Muscle layer of colon (tissue), 2 donors: ENCODE measurements around the gene NMT2.

Experiments used
- H3K27ac ChIP-seq: one replicate; pipeline ENCODE4 v1.7.0; 2013; ENCODE audit warnings: low read depth, mild to moderate bottlenecking, low read length, moderate library complexity
- H3K27me3 ChIP-seq, 2 donors: one replicate each; pipeline ENCODE4 v1.7.0; 2013; ENCODE audit warnings: low read length in 2 of 2, mild to moderate bottlenecking in 2 of 2; ENCODE audit not compliant: insufficient read depth in 2 of 2, control insufficient read depth in 1 of 2
- H3K36me3 ChIP-seq: one replicate; pipeline ENCODE4 v1.7.0; 2013; ENCODE audit warnings: mild to moderate bottlenecking, low read length; ENCODE audit not compliant: insufficient read depth
- H3K4me1 ChIP-seq: one replicate; pipeline ENCODE4 v1.7.0; 2013; ENCODE audit warnings: mild to moderate bottlenecking, low read length; ENCODE audit not compliant: insufficient read depth
- H3K4me3 ChIP-seq, 2 donors: one replicate each; pipeline ENCODE4 v1.7.0; 2013; ENCODE audit warnings: low read length in 2 of 2, low read depth in 1 of 2, mild to moderate bottlenecking in 1 of 2, moderate library complexity in 1 of 2
- H3K9ac ChIP-seq: one replicate; pipeline ENCODE4 v1.7.0; 2013; ENCODE audit warnings: low read length
- H3K9me3 ChIP-seq: one replicate; pipeline ENCODE4 v1.7.0; 2013; ENCODE audit warnings: mild to moderate bottlenecking, low read length
- donor health status: abdominal sarcoma.
- donor health status: Adenocarcinoma of cecum.

Gene NMT2

DNA sequence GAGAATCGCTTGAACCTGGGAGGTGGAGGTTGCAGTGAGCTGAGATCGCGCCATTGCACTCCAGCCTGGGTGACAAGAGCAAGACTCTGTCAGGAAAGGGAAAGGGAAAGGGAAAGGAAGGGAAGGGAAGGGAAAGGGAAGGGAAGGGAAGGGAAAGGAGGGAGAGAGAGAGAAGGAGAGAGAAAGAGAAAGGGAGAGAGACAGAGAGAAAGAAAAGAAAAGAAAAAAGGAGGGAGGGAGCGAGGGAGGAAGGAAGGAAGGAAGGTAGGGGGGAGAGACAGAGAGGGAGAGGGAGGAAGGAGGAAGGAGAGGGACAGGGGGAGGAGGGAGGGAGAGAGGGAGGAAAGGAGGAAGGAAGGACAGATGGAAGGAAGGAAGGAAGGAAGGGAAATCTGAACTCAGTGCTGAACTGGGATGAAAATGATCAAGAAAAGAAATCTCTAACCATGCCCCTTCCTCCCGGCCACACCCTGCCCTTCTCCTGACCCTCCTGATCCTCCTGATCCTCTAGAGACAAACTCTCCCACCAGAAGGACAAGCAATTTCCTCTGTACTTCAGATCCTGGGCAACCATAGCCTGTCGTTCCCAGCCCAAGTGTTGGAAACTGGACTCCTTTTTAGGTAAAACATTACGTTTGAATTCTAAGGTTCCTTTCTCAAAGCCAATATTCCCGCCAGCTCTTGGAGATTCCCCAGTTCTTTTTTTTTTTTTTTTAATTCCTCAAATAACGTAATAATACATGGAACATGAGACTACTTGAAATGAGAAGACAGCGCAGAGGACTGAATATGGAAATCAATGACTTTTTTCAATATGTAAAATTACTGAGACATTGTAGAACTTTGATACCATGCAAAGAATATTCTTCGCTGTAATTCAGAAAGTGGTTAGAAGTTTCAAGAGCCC lies 32.1 kb downstream of the NMT2 start:
- Histone ChIP-seq H3K27me3 (no peaks in the 10 kb centered on the region), H3K4me1 (no peaks in the 10 kb centered on the region), H3K27ac (no peak overlapping the region), H3K36me3 (peaks cover 41% of the 10 kb centered on the region), H3K9me3 (no peaks in the 10 kb centered on the region), H3K9ac (no peak overlapping the region), H3K4me3 (no peak overlapping the region)

- no peaks in the 10 kb centered on the region for H3K9me3 ChIP-seq
- H3K27ac ChIP-seq: no peak overlapping the region
- no peak overlapping the region for H3K4me3 ChIP-seq
- no peaks in the 10 kb centered on the region for H3K27me3 ChIP-seq
- H3K9ac ChIP-seq: no peak overlapping the region
- no peaks in the 10 kb centered on the region for H3K4me1 ChIP-seq
- peaks cover 43% of the 10 kb centered on the region for H3K36me3 ChIP-seq
Measured at GRCh38 chr10:15131330-15131729, 37.2 kb downstream of the NMT2 start.

DNA sequence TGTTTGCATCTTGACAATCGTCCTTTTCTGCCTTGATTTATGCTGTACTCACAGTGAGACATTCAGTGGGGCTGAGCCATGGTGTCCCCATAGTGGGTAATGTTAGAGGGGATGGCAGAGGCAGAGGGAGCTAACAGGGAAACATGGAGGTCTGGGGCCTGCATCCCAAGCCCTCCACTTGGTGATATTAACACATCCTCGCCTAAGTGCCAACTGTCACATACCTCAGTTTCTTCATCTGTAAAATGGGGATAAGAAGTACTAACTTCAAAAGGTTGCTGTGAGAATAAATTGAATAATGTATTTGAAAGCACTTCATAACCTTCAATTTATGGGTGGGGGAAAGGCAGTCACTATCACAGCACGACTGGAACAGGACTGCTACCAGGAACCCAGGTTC lies 43.6 kb downstream of the NMT2 start:
- Histone ChIP-seq H3K4me3 (no peak overlapping the region), H3K27me3 (no peaks in the 10 kb centered on the region), H3K36me3 (peaks cover 19% of the 10 kb centered on the region)

DNA sequence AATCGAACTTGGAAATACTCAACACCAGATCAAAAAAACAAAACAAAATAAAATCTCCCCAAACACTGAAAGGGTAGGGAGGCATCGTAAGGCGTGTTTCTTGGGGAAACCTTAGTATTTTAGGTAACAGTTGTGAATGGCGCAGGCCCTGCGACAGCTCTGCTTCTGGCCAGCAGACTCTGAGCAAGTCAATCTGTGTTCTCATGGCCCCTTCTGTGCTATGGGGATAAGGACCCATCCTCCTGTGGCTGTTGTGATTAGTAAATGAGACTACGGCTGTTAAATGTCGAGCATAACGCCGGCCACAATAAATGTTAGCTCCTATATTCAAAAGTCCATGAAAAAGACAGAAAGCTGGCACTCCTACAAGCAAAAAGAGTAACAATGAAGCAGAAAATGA lies 44.3 kb downstream of the NMT2 start:
- Histone ChIP-seq H3K27me3 (no peaks in the 10 kb centered on the region), H3K4me3 (no peak overlapping the region), H3K27ac (no peak overlapping the region), H3K9me3 (no peaks in the 10 kb centered on the region), H3K36me3 (peaks cover 21% of the 10 kb centered on the region), H3K4me1 (no peaks in the 10 kb centered on the region), H3K9ac (no peak overlapping the region)

More for the DNA sequence above, 43.6 kb downstream of the NMT2 start:
- H3K9ac ChIP-seq: no peak overlapping the region
- H3K27ac ChIP-seq: no peak overlapping the region
- no peaks in the 10 kb centered on the region for H3K4me1 ChIP-seq
- no peaks in the 10 kb centered on the region for H3K9me3 ChIP-seq

DNA sequence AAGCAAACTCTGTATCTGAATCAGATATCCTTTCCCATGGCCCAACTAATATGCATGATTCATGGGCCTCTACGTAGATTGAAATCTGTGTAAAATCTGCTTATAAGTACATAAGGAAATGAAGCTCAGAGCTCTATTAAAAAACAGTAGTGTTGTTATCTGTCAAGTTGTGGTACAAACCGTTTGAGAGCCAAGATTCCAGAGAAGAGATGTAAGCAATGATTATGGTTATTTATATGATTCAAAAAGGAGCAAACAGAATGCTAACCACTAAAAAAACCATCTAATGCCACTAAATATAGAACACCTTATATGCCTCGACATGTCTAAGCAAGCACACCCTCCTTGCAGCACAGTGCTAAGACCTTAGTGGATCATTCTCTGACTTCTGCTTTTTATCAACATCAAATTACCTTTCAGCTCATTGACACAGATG lies 44.7 kb downstream of the NMT2 start:
- H3K9ac ChIP-seq: no peak overlapping the region
- H3K4me1 ChIP-seq: no peaks in the 10 kb centered on the region
- no peaks in the 10 kb centered on the region for H3K9me3 ChIP-seq
- H3K36me3 ChIP-seq: peaks cover 24% of the 10 kb centered on the region
- H3K4me3 ChIP-seq: no peak overlapping the region
- no peaks in the 10 kb centered on the region for H3K27me3 ChIP-seq
- H3K27ac ChIP-seq: no peak overlapping the region

GRCh38 chr10:15122477-15123030 lies 45.9 kb downstream of the NMT2 start:
- no peak overlapping the region for H3K27ac ChIP-seq
- H3K4me1 ChIP-seq: no peaks in the 10 kb centered on the region
- H3K9me3 ChIP-seq: no peaks in the 10 kb centered on the region
- no peak overlapping the region for H3K9ac ChIP-seq
- H3K4me3 ChIP-seq: no peak overlapping the region
- peaks cover 28% of the 10 kb centered on the region for H3K36me3 ChIP-seq
- H3K27me3 ChIP-seq: no peaks in the 10 kb centered on the region

DNA sequence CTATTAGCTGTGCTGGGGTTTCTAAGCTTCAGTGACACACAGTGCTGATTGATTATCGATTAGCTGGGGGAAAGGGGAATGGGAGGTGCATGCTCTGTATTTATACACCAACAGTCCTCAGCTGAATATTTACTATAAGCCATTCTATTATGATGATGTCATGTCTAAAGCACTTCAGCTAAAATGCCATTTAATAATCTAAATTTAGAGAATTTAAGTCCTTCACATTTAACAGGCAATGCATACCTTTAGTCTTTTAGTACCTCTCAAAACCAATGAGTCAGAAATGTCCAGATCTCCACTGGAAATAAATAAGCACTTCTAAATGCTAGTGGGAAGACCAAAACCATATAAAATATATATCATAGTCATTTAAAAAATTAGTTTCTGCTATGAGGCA lies 46.8 kb downstream of the NMT2 start:
- Histone ChIP-seq H3K4me3 (no peak overlapping the region), H3K36me3 (peaks cover 31% of the 10 kb centered on the region), H3K4me1 (no peaks in the 10 kb centered on the region), H3K9ac (no peak overlapping the region), H3K27me3 (no peaks in the 10 kb centered on the region), H3K9me3 (no peaks in the 10 kb centered on the region), H3K27ac (no peak overlapping the region)

- Histone ChIP-seq H3K27ac (no peak overlapping the region), H3K9ac (no peak overlapping the region), H3K4me3 (no peak overlapping the region), H3K36me3 (peaks cover 40% of the 10 kb centered on the region), H3K4me1 (no peaks in the 10 kb centered on the region), H3K27me3 (no peaks in the 10 kb centered on the region), H3K9me3 (no peaks in the 10 kb centered on the region)
Measured at GRCh38 chr10:15120523-15120922, 48.0 kb downstream of the NMT2 start.

DNA sequence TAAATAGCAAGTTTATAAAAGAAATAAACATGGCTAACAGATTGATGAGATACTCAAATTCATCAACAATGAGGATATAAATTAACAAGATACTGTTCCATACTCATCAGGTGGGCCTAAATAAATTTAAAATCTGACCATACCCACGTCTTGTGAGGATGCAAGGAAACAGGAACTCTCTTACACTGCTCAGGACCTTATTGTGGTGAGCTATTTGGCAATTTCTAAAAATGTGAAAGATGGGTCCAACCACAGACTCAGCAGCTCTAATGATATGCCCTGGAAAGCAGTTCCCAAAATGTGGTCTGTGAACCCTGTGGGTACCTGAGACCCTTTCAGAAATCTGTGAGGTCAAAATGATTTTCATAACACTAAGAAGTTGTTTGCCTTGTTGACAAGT lies 49.9 kb downstream of the NMT2 start:
- no peak overlapping the region for H3K4me3 ChIP-seq
- no peak overlapping the region for H3K9ac ChIP-seq
- H3K4me1 ChIP-seq: no peaks in the 10 kb centered on the region
- H3K36me3 ChIP-seq: peaks cover 41% of the 10 kb centered on the region
- H3K27me3 ChIP-seq: no peaks in the 10 kb centered on the region
- no peak overlapping the region for H3K27ac ChIP-seq
- H3K9me3 ChIP-seq: no peaks in the 10 kb centered on the region

GRCh38 chr10:15116225-15116624 lies 52.3 kb downstream of the NMT2 start:
- no peak overlapping the region for H3K27ac ChIP-seq
- H3K4me3 ChIP-seq: no peak overlapping the region
- H3K9ac ChIP-seq: no peak overlapping the region
- H3K36me3 ChIP-seq: peaks cover 43% of the 10 kb centered on the region
- no peaks in the 10 kb centered on the region for H3K9me3 ChIP-seq
- no peaks in the 10 kb centered on the region for H3K4me1 ChIP-seq
- H3K27me3 ChIP-seq: no peaks in the 10 kb centered on the region

- Histone ChIP-seq H3K36me3 (peaks cover 40% of the 10 kb centered on the region), H3K4me3 (no peak overlapping the region), H3K9ac (no peak overlapping the region), H3K4me1 (no peaks in the 10 kb centered on the region), H3K27ac (no peak overlapping the region), H3K27me3 (no peaks in the 10 kb centered on the region), H3K9me3 (no peaks in the 10 kb centered on the region)
Measured at GRCh38 chr10:15113766-15114165, 54.7 kb downstream of the NMT2 start.

DNA sequence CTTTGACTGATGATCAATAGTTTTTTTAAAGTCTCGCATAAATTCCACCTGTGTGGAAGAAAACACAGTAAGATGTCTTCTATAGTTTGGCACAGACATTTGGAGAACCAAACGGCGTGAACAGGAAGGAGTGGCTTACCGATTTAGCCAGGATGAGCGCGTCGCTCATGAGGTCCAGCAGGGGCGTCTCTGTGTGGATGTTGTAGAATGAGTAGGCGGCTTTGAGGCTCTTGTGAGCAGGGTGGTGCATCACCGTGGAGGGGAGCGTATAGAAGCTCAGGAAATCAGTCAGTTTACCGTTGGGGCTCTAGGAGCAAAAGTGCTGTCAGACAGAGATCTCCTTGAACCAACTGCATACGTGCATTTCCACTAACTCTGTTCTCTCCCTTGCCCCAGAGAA lies 55.8 kb downstream of the NMT2 start:
- Histone ChIP-seq H3K27ac (no peak overlapping the region), H3K9me3 (no peaks in the 10 kb centered on the region), H3K9ac (no peak overlapping the region), H3K4me3 (no peak overlapping the region), H3K36me3 (peaks cover 38% of the 10 kb centered on the region), H3K27me3 (no peaks in the 10 kb centered on the region), H3K4me1 (no peaks in the 10 kb centered on the region)
